Measurements from ENCODE around the gene DAAM2. TPM values are rescaled to one million over a fixed set of nuclear protein-coding genes. Genes with fewer than 3 reads are reported as not detected.

The DAAM2 gene
- total and polyA plus RNA-seq, 2 of the 8 experiments (the other 6 are each of a cell fraction or from before 2014, with no cell fraction given): 1.5 to 2.9 TPM

- TF ChIP-seq CHD7 (IDR thresholded peaks at IDR 0.05; ENCODE audit: insufficient replicate concordance, low read length): no peak
- TF ChIP-seq RXRA (IDR thresholded peaks at IDR 0.05; ENCODE audit: insufficient read depth, low read depth, low read length): no peak
- TF ChIP-seq ATF3 (IDR thresholded peaks at IDR 0.05; ENCODE audit: insufficient read depth, low read depth, low read length): no peak
- no peak for TF ChIP-seq SP1 (IDR thresholded peaks at IDR 0.05; ENCODE audit: low read depth, low read length)
- TF ChIP-seq EZH2 (IDR thresholded peaks at IDR 0.05; ENCODE audit: low read depth, low read length, severe bottlenecking): no peak
- TF ChIP-seq CHD1 (IDR thresholded peaks at IDR 0.05; ENCODE audit: low read depth, low read length): no peak
- TF ChIP-seq BCL11A (IDR thresholded peaks at IDR 0.05; ENCODE audit: low read depth in 2 of 2, low read length in 2 of 2): no peak
- TF ChIP-seq CBX8 (IDR thresholded peaks at IDR 0.05; ENCODE audit: borderline replicate concordance, low read depth, low read length): no peak
- TF ChIP-seq RBBP5 (IDR thresholded peaks at IDR 0.05; ENCODE audit: borderline replicate concordance, low read depth, low read length): no peak
- TF ChIP-seq GTF2F1 (IDR thresholded peaks at IDR 0.05; ENCODE audit: borderline replicate concordance, low read depth, low read length): no peak
- no peak for TF ChIP-seq EGR1 (IDR thresholded peaks at IDR 0.05; ENCODE audit: borderline replicate concordance, low read depth, low read length)
- TF ChIP-seq BRCA1 (IDR thresholded peaks at IDR 0.05; ENCODE audit: low read depth, low read length): no peak
Observed at GRCh38 chr6:39918831-39919230, 126.7 kb downstream of the DAAM2 start (continued).
